ENCODE measurements around the gene PAK5.

The PAK5 gene

DNA sequence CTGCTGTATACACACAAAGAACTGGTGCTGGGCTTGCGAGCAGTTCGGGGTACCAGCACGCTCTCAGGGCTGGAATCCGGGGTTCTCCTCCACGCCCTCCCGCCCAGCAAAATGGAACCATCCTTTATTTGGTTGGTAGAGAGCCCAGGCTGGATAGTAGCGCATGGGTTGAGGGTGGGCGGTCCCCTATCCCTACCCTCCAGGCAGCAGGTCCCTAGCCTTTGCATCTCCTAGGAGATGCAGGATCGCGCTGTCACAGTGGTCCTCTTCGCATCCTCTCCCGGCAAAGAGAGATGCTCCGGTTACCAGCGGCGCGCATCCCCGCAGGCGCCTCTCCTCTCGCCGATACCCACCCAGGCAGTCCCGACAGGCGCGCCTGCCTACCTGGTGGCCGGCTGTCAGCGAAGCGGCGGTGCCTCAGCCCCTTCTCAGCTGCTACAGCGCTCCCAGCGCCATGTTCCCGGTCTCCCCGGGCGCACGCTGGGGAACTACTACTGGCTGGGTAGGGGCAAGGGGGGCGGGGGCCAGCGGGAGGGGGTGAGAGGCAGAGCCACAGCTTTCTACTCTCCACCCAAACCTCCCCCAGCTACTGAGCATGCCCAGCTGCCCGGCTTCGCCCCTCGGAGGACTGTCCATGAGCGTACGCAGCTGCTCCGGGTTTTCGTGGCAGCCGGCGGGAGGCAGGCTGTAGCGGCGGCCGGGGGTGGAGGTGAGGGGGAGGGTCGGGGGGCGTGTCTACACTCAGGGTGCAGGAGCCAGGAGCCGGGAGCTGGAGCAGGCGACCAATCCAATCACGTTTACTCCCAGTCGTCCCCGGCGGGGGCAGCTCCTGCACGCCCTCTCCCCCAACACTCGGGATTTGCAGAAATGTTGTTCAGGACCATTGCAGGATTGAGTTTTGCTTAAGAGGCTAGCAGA, at the start of gene PAK5:
Gene PAK5 (minus strand): TSS at position 699 of the 918 bp plus-strand sequence. CDS start 194,748 bp downstream, outside the sequence.
- DNase-seq (ENCODE audit: low read depth in 2 of 2), result peak; percentile 5 to 6

DNA sequence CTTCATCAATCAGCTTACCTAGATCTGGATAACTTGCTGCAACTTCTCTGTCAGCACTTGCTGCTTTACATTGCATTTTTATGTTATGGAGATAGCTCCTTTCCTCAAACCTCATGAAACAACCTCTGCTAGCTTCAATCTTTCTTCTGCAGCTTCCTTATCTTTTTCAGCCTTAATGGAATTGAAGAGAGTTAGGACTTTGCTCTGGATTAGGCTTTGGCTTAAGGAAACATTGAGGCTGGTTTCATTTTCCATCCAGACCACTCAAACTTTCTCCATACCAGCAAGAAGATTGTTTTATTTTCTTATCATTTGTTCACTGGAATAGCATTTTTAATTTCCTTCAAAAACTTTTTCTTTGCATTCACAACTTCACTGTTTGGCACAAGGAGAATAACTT, 48.8 kb upstream of the PAK5 start:
- DNase-seq (ENCODE audit: low read depth in 2 of 2), result no peak

DNA sequence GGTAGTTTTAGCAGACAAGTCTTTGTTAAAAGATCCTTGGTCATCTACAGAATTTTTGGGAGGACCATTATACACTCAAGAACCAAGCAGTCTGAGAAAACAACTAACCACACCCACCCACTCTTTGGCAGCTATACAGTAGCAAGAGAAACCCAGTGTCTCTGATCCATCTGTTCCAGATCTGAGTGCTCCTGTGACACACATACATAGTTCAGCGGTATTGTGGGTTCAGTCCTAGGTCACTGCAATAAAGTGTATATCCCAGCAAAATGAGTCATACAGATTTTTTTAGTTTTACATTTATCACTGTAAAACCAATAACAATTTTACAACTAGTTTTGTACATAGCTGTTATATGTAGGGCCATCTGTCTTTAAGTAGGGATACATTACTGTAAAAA, 47.4 kb upstream of the PAK5 start:
- peak in 1 of 2 experiments; percentile 9 for DNase-seq (ENCODE audit: low read depth in 2 of 2)

- no peak for DNase-seq (ENCODE audit: low read depth in 2 of 2)
These were observed 45.8 kb upstream of the PAK5 start for GRCh38 chr20:9884666-9885065.

GRCh38 chr20:9884061-9884460, 45.2 kb upstream of the PAK5 start:
- no peak for DNase-seq (ENCODE audit: low read depth in 2 of 2)

GRCh38 chr20:9877932-9878495, 39.1 kb upstream of the PAK5 start:
- no peak for DNase-seq (ENCODE audit: low read depth in 2 of 2)

- DNase-seq (ENCODE audit: low read depth in 2 of 2), result no peak
These were observed 28.5 kb upstream of the PAK5 start for GRCh38 chr20:9867196-9867980.

DNA sequence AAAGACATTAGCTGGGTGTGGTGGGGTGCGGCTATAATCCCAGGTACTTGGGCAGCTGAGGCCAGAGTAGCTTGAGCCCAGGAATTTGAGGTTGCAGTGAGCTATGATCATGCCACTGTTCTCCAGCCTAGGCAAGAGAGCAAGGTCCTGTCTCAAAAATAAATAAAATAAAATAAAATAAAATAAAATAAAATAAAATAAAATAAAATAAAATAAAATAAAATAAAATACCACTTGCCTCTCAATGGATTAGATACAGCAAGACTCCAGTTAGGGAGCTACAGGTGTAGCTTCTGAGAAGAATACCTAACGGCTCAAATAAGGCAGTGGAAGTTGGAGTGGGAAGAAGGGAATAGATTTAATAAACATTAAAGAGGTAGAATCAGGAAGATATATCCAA, 13.7 kb upstream of the PAK5 start:
- no peak for DNase-seq (ENCODE audit: low read depth in 2 of 2)

- DNase-seq (ENCODE audit: low read depth in 2 of 2), result no peak
These were observed 750 bp upstream of the PAK5 start for GRCh38 chr20:9839626-9840025.

DNA sequence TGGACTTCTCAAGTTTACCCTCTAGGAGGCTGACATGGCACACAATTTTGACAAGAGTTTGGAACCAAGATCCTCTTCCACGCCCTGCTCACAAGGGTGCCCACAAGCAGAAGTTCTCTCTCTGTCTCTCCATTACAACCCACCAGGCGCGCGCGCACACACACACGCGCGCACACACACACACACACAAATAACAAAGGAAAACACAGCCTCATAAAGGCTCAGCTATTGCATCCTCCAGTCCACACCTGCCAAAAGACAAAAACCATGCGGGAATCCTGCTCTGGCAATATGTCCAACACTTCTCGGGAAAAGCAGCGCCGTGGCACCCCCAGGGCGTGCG, 870 bp downstream of the PAK5 start:
- no peak for DNase-seq (ENCODE audit: low read depth in 2 of 2)

DNA sequence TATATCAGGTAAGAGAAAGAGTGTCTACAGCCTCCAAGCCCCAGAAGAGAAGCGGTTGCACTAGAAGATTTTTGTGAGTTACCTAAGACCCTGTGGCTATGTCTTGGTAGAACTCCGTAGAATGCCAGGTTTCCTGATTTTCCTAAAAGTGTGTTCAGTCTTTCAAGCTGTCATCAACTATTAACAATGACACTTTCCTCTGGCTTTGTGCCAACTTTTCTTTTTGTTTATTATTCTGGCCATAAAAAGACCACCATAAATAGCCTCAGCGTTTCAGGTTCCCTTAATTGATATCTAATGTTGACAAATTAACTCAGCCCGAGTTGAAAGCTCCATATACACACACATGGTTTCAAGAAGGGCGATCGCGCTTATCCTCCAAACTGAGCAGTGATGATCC, 1.2 kb downstream of the PAK5 start:
- DNase-seq (ENCODE audit: low read depth in 2 of 2), result no peak

GRCh38 chr20:9835302-9835701, 3.6 kb downstream of the PAK5 start:
- no peak for DNase-seq (ENCODE audit: low read depth in 2 of 2)

DNA sequence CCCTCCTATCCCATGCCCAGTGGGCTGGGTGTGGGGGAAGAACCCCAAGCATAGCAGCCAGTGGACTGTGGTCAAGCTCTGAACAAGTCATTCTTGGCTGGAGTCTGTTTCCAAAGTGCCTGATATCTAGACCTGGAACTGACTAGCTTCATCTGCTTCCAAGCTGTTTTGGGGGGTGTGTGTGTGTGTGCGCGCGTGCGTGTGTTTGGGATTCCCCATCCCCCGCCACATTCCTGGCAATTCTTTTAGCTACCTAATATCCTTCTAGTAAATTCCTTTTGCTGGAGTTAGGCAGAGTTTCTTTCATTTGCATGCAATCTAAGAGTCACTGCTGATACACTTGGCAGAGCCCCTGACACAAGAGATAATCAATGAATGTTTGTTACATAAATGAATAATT, 7.8 kb downstream of the PAK5 start:
- peak in 1 of 2 experiments; percentile 2 for DNase-seq (ENCODE audit: low read depth in 2 of 2)

- no peak for DNase-seq (ENCODE audit: low read depth in 2 of 2)
These were observed 9.0 kb downstream of the PAK5 start for GRCh38 chr20:9829835-9830234.

DNA sequence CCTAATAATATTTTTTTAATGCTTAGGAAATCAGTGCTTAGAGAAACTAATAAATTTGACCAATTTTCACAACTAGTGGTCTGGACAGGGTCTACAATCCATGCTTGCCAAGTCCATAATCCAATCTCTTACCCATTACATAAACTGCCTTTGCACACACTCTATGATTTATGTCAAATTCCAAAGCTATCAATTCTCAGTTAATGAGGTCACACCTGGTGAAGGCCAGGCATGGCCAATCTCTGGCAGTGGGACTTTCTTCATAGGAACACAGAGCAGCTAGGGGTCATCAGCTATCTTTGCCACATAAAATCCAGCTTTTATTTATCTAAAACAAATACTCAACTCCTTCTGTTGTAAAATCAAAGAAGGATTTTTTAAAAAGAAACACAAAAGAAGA, 21.2 kb downstream of the PAK5 start:
- DNase-seq (ENCODE audit: low read depth in 2 of 2), result no peak

DNA sequence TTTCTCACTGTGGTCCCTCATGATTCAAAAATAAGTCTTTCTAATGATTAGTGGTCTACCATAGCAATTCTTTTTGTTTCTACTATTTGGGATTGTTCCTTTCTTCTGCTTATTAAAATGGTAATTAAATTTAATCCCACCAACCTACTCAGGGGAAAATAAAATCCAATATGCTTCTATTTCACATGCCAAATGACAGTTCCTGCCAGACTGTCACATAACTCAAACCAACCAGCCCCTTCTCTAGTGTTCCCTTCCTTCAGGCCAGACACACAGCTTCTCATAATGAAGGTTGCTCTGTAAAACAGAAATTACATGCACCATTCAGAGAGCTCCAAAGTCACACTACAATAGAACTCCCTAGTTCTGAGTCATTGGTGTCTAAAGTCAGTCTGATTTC, 23.2 kb downstream of the PAK5 start:
- no peak for DNase-seq (ENCODE audit: low read depth in 2 of 2)

DNA sequence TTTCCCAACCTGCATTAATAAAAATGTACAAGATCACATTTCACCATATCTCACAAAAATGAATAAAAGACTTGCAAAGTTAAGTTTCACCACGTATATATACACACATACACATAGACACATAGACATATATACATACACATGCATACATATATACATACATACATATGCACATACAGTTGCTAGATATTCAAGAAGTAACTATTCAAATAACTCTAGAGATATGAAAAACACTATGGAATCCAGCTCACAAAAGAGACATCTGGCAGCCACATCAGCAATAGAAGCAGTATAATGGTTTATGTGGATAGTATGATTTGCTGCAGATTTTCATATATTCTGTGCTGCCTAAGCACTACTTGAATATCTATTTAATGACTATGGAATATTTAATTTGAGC, 28.1 kb downstream of the PAK5 start:
- no peak for DNase-seq (ENCODE audit: low read depth in 2 of 2)

GRCh38 chr20:9809271-9809670, 29.6 kb downstream of the PAK5 start:
- DNase-seq (ENCODE audit: low read depth in 2 of 2), result no peak

DNA sequence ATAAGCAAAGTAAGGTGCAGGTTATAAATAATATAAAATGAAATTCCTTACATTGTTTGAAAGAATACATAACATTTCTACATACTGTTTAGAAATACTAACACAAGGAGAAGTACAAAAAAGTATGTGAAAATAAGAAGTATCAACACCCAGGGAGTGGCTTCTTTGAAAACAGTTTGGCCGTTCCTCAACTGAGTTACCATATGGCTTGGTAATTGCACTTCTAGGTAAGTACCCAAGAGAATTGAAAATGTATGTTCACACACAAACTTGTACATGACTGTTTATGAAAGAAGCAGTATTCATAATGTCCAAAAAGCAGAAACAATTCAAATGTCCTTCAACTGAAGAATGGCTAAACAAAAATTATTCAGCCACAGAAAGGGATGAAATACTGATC, 30.7 kb downstream of the PAK5 start:
- DNase-seq (ENCODE audit: low read depth in 2 of 2), result no peak

- no peak for DNase-seq (ENCODE audit: low read depth in 2 of 2)
These were observed 31.7 kb downstream of the PAK5 start for GRCh38 chr20:9807136-9807535.

- DNase-seq (ENCODE audit: low read depth in 2 of 2), result no peak
These were observed 38.5 kb downstream of the PAK5 start for GRCh38 chr20:9800421-9800820.

DNA sequence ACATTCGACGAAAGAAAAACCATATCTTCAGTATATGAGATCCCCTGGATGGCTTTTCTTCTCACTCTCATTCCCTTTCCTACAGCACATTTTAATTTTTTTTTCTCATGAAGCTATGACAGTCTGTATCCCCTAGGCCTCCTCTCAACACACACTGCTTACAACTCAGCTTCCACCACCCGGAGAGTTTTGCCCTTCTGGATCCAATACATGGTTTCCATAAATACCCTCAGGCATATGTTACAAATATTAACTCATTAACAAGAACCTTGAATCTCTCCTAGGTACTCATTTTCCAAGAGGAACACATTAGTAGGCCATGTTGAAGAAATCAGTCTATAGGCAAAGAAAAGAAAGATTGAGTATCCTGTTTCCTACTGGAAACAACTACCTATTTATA, 44.0 kb downstream of the PAK5 start:
- no peak for DNase-seq (ENCODE audit: low read depth in 2 of 2)

DNA sequence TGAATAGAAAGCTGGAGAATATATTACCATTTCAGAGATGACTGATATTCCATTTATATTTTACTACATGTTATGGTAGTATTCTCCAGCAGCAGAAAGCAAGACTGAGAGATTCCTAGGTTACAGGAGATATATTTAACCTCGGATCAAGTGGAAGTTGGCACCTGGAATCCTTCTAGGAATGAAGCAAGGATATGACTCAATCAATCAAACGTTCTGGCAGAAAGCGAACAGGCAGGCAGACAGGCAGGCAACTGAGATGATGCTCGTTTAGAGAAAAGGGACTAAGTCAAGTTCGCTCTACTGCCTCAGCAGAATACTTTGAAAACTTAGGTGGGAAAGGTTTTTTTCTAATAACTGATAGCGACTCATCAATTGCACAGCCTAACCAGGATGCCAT, 46.2 kb downstream of the PAK5 start:
- no peak for DNase-seq (ENCODE audit: low read depth in 2 of 2)
